GM19240 (cell line): ENCODE measurements around the gene SLC44A1.
"Not testable (repeated sequence)": the region's sequence is repeated elsewhere in the genome, so short reads cannot be mapped to it uniquely, and the experiment has no call there.

ENCODE experiments used
- DNase-seq: peaks from one replicate; pipeline ENCODE4 v3.0.0; 2011; ENCODE audit warnings: low spot score; ENCODE audit not compliant: insufficient read length

SLC44A1 gene

DNA sequence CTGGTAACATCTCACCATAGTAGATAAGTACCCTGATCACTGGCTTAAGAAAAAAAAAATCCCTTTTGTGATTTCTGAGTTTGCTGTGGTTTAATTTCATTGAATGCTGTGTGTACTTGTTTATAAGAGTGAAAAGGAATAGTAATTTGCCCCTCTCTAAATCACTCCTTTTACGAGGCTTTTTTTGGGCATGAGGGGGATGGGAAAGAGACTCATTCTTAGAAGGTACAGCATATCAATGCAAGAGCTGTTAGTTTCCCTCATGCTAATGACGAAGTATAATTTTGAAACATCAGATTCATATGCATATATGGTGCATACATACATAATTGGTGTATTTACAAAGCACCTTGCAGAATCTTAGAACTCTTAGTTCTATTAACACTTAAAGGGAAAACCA, 2.4 kb upstream of the SLC44A1 start:
- no peak for DNase-seq

- DNase-seq, result no peak
These were observed 1.9 kb upstream of the SLC44A1 start for GRCh38 chr9:105242557-105242956.

DNA sequence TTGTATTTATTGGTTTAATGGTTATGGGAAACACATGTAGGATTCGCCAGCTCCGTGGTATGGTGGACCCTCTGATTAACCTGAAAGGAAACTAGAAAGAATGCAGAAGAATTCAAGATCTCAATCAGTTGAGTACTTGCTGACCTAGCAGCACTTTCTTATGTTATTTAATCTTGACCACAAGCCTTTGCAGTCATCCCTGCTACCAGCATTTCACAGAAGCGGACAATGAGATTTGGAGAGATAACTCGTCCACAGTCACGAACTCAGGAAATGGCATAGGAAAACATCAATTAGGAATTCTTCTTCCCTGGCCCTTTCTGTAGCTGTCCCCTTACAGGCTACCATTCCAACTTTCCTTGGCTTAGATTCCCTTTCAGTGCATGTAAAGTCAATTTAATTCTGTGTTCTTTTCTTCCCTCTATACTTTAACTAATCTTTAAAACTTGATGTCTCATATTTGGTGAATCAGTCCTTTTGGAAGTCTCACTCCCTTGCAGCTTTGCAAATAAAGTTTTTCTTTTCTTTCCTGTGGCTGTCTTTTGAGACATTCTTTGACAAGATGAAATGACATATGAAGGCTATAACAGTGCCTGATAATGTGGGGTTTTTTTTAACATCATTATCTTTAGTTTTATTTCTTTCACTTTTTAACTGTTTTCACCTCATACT, 1.3 kb upstream of the SLC44A1 start:
- no peak for DNase-seq

- no peak for DNase-seq
These were observed 230 bp downstream of the SLC44A1 start for GRCh38 chr9:105244734-105245028.

- DNase-seq, result no peak
These were observed 809 bp downstream of the SLC44A1 start for GRCh38 chr9:105245029-105245890.

DNA sequence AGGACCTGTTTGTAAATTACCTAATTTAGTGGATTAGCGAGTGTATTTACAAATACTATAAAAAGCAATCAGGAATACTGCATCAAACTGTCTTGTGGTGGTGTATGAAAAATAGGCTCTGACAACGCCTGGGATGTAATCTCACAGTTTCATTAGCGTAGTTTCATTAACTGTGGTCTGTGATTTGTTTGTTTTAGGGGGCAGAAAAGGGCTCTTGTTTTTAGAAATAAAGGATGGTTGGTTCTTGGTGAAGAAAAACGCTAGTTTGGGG, 1.4 kb downstream of the SLC44A1 start:
- no peak for DNase-seq

DNA sequence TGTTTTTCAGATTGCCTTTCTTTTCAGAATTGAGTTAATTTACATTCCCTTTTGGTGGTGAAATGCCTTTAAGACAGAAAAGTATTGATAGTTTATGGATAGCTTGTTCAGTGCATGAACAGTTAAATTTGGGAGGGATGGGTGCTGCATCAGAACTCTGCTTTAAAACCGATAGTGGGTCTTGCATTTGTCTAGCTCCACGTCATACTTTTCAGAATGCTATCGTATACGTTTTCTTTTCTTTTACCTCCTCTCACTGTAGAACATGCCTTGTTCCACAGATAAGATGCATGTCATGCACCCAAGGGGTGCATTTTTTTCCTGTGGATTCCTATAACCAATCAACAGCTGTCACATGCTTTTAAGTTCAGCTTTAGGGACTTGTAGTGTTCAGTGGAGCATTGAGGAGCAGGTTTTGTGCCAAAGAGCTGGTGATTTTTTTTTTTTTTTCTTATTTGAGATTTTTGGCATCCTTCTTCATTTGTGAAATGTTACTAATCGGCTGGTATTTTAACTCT, 2.3 kb downstream of the SLC44A1 start:
- DNase-seq, result no peak

- no peak for DNase-seq
These were observed 4.2 kb downstream of the SLC44A1 start for GRCh38 chr9:105248691-105249090.

DNA sequence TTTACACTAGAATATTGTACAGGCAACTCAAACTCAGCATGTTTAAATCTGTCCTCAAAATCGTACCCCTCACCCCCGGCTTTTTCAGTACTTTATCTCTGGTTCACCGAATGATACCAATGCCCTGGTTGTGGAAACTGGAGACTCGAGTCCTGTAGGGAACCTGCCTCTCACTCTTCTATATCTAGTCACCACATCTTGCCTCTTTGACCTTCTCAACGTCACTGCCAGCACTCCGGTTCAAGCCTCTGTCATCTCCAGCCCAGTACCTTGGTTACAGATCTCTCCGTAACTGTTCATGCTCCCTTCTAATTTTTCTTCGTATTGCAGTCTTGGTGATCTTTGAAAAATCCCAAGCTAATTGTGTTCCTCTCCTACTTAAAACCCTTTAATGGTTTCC, 6.7 kb downstream of the SLC44A1 start:
- DNase-seq, result no peak

- no peak for DNase-seq
These were observed 7.4 kb downstream of the SLC44A1 start for GRCh38 chr9:105251733-105252404.

DNA sequence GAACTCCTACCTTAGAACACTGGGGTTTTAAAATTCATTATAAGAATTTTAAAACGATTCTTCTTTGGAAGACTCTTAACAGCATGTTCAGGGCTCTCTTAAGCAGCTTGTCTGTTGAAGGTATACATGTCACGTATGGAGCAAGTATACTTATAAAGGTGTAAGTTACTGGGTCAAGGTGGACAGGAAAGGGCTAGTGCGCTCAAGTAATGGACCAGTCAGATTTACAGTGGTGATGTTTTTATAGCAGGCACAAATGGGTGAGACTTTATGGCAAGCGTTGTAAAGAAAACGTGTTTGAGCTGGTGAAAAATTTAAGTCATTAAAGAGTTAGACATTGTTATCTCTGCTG, 7.9 kb downstream of the SLC44A1 start:
- DNase-seq, result no peak

GRCh38 chr9:105254226-105254625, 9.8 kb downstream of the SLC44A1 start:
- DNase-seq, result no peak

GRCh38 chr9:105255421-105255820, 11.0 kb downstream of the SLC44A1 start:
- DNase-seq, result no peak

DNA sequence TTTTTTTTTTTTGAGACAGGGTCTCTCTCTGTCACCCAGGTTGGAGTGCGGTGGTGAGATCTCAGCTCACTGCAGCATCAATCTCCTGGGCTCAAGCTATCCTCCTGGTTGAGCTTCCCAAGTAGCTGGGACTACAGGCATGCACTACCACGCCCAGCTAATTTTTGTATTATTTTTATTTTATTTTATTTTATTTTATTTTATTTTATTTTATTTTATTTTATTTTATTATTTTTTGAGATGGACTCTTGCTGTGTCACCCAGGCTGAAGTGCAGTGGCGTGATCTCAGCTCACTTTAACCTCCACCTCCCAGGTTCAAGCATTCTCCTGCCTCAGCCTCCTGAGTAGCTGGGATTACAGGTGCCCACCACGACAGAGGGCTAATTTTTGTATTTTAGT, 12.1 kb downstream of the SLC44A1 start:
- DNase-seq, result not testable (repeated sequence)

DNA sequence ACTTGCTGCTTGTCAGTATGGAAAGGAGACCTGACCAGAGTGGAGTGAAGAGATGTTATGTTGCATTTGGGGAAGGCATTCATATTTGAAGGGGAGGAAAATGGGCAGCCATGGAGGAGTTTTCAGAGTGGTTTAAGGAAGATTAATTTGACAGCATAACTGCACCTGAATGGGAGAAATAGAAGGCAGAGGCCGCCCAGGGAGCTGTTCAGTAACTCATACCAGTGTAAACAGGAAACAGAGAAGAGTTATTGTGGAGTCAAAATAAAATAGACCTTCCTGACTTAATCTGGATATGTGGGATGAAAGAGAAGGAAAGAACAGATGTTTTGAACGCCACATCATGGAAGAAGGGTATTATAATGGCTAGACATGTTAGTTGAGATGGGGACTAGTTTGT, 13.4 kb downstream of the SLC44A1 start:
- DNase-seq, result no peak

DNA sequence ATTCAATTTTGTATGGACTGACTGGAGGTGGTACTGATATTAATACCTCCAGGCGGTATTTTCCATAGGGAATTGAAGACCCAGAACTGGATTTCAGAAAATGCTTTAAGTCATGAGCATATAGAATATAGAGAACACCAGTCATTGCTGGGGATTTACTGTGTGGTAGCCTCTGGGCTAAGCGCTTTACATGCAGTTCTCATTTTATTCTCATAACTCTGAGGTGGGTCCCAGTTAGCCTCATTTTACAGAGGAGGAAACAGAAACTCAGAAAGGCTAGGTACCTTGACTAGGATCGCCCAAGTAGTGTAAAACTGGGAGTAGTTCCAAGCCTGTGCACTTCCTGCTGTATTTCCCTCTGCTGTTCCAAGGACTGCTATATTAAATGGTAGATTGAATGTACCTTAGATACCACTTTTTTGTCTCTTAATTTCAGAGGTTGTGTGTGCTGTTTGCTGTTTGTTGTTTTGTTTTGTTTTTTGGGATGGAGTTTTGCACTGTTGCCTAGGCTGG, 13.8 kb downstream of the SLC44A1 start:
- no peak for DNase-seq

DNA sequence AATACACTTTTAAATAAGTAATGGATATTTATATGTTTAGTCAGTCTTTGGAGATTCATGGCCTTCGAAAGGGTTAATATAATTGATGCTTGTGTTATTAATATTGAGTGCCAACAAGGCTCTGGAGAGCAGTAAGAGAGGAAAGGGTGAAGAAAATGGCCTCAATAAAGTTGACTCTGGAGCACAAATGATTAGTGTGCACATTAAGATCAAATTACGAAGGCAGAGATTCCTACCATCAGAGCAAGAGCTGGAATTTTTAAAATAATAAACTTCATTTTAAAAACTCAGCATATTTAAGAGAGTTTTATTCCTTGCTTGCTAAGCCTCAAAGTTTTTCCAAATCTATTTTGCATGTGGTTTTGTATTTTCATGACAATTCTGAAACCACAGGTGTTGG, 14.8 kb downstream of the SLC44A1 start:
- no peak for DNase-seq

DNA sequence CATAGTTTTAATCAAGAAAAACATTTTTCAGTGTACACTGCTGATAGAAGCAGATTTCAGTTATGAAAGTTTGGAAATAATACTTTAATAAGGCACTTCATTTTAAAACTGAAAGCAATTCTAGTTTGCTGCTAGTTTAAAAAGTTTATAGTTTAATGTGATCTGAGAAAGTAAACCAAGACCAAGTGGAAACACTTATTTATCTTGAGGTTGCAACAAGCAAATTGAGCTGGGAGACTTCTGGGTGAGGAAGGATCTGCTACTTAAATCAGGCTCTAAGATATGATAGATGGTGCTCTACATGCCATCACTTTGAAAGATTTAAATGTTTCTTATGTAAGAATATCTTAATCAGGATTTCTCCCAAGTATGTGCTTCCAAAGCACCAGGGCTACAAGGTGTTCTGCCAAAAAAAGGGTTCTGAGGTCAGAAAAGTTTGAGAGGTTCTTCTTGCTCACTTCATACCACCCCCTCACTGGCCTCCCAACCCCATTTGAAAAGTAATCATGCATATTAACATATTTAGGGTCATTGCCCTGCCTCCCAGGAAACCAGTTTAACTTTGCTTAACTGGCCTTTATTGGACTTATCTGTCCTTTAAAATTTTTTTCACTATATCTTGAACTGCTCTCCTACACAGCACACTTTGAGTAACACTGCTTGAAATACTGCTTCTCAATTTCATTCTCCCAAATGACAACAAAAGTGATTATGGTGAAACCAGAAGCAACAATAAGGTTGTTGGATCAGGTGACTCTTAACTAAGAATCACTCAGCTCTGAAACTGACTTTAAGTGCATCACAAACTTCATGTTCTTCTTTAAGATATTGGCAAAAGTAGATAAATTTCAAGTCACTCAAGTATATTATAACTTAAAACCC, 15.5 kb downstream of the SLC44A1 start:
- DNase-seq, result no peak

DNA sequence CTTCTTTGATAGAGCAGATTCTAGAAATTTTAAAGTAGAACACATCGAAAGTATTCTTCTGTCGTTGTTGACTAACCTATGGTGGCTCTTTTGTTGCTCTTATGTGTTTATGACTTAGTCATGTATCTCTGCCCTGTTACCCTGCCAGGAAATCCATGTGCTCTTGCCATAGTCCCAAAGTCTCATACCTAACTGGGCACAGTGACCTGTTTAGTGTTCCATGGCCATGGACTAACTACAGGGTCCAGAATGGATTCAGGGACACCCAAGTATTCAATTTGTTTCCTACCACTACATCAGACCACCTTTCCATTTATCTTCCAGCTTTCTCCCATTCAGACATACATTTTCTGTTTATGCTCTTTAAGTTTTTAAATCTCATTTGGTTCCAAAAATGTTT, 18.0 kb downstream of the SLC44A1 start:
- no peak for DNase-seq

DNA sequence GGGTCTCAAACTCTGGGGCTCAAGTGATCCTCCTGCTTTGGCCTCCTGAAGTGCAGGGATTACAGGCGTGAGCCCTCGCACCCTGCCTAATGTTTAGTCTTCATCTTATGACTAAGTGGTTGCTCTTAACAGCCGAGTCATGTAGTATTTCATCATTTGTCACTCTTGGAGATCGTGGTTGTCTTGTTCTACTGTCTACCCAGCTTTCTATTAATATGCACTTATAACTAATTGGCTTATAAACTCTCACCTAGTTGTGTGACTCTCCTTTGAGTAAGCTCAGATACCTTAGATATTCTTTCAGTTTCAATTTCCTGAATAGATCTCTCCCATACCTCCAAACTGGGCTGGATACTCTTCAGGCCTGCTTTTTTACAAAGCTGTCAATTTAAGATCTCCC, 19.9 kb downstream of the SLC44A1 start:
- DNase-seq, result no peak

DNA sequence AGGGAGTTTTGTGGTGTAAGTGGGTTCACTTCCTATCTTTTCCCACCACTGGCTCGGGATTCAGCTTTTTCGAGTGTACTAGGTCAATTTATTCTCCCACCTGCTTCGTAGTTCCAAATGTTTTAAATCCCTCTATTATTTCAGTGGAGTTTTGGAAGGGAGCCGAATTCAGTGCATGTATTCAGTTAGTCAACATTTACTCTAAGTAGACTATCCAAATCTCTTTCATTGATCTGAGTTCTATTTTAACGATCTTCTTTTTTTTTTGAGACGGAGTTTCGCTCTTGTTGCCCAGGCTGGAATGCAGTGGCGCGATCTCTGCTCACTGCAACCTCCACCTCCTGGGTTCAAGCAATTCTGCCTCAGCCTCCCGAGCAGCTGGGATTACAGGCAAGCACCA, 23.8 kb downstream of the SLC44A1 start:
- not testable (repeated sequence) for DNase-seq

- no peak for DNase-seq
These were observed 25.1 kb downstream of the SLC44A1 start for GRCh38 chr9:105269593-105269992.
